SKM-1 treated with dmso at 0.1 percent for 144 hours (cell line): ENCODE results near the gene CWC27.
"Not testable (repeated sequence)": the region's sequence is repeated elsewhere in the genome, so short reads cannot be mapped to it uniquely, and the experiment has no call there.

Source experiments
- DNase-seq: peaks from one replicate; lab custom pipeline; 2025; ENCODE audit not compliant: unreplicated experiment; lab: John Stamatoyannopoulos, UW

CWC27 gene

GRCh38 chr5:64838376-64838775 is 69.6 kb downstream of the CWC27 start:
- no peak for DNase-seq

- no peak for DNase-seq
Observed at GRCh38 chr5:64838803-64839202, 70.1 kb downstream of the CWC27 start.

GRCh38 chr5:64839936-64840335 is 71.2 kb downstream of the CWC27 start:
- DNase-seq, result no peak

GRCh38 chr5:64840958-64841357 is 72.2 kb downstream of the CWC27 start:
- DNase-seq, result no peak

- no peak for DNase-seq
Observed at GRCh38 chr5:64853777-64854176, 85.0 kb downstream of the CWC27 start.

GRCh38 chr5:64854855-64855254 is 86.1 kb downstream of the CWC27 start:
- no peak for DNase-seq

GRCh38 chr5:64859881-64860280 is 91.2 kb downstream of the CWC27 start:
- DNase-seq, result no peak

GRCh38 chr5:64861281-64861680 is 92.6 kb downstream of the CWC27 start:
- DNase-seq, result no peak

GRCh38 chr5:64864171-64864570 is 95.4 kb downstream of the CWC27 start:
- DNase-seq, result no peak

GRCh38 chr5:64865662-64866061 is 96.9 kb downstream of the CWC27 start:
- no peak for DNase-seq

- no peak for DNase-seq
Observed at GRCh38 chr5:64869419-64869818, 100.7 kb downstream of the CWC27 start.

- DNase-seq, result no peak
Observed at GRCh38 chr5:64872044-64872443, 103.3 kb downstream of the CWC27 start.

- DNase-seq, result no peak
Observed at GRCh38 chr5:64873441-64873840, 104.7 kb downstream of the CWC27 start.

GRCh38 chr5:64874753-64875152 is 106.0 kb downstream of the CWC27 start:
- no peak for DNase-seq

- DNase-seq, result no peak
Observed at GRCh38 chr5:64876203-64876602, 107.5 kb downstream of the CWC27 start.

- DNase-seq, result no peak
Observed at GRCh38 chr5:64880821-64881220, 112.1 kb downstream of the CWC27 start.

- DNase-seq, result no peak
Observed at GRCh38 chr5:64883912-64884311, 115.2 kb downstream of the CWC27 start.

- DNase-seq, result no peak
Observed at GRCh38 chr5:64884541-64884940, 115.8 kb downstream of the CWC27 start.

- DNase-seq, result no peak
Observed at GRCh38 chr5:64887910-64888309, 119.2 kb downstream of the CWC27 start.

GRCh38 chr5:64895748-64896147 is 127.0 kb downstream of the CWC27 start:
- DNase-seq, result no peak

- DNase-seq, result no peak
Observed at GRCh38 chr5:64899838-64900237, 131.1 kb downstream of the CWC27 start.

- no peak for DNase-seq
Observed at GRCh38 chr5:64900618-64901017, 131.9 kb downstream of the CWC27 start.

- DNase-seq, result not testable (repeated sequence)
Observed at GRCh38 chr5:64907399-64907798, 138.7 kb downstream of the CWC27 start.

- DNase-seq, result no peak
Observed at GRCh38 chr5:64914396-64914795, 145.7 kb downstream of the CWC27 start.
